HCT116 (cell line): ENCODE results near the gene EPS8. TPM values are rescaled to one million over a fixed set of nuclear protein-coding genes. Genes with fewer than 3 reads are reported as not detected.

ENCODE experiments used
- ATAC-seq: fragments of 200-7000 bp; cut with Tn5 transposase; 2 replicates; pipeline ENCODE4 v1.9.1; 2020; ENCODE audit warnings: mild to moderate bottlenecking, moderate library complexity
- BruUV-seq: library from RNA; stranded (reverse); fragments of 400-500 nt; replicated peaks from 2 replicates; lab custom pipeline; 2021; lab: Mats Ljungman, UMichigan
- CTCF ChIA-PET: fragments of 300-600 bp; sonication (Branson Sonifier 250); formaldehyde crosslinking; loops from one replicate; lab custom pipeline; 2021; ENCODE audit warnings: antibody characterized with exemption; lab: Charles Lee
- POLR2A ChIA-PET: fragments of 300-600, 350-600 bp; sonication (Branson Sonifier 250); formaldehyde crosslinking; loops from one replicate; lab custom pipeline; 2021; ENCODE audit warnings: antibody characterized with exemption; lab: Charles Lee
- RAD21 ChIA-PET, 2 experiments: fragments of 300-600 bp; sonication (Branson Sonifier 250); formaldehyde crosslinking; loops; one replicate each; lab custom pipeline; 2023; ENCODE audit warnings: low total read pairs in 2 of 2; ENCODE audit not compliant: uncharacterized antibody in 2 of 2, unreplicated experiment in 2 of 2, low non-redundant PET in 1 of 2; lab: Charles Lee
- DNase-seq: peaks from one replicate; pipeline ENCODE4 v3.0.0-alpha.2; 2010; ENCODE audit warnings: low read depth, low spot score
- H2AFZ ChIP-seq: fragments of 200-600 bp; shearing (Covaris generic), sonication (generic); 2 replicates; pipeline ENCODE4 v1.6.1; 2017; ENCODE audit warnings: low read depth, mixed run types, mixed read lengths, antibody characterized with exemption, low read length; ENCODE audit not compliant: poor library complexity, severe bottlenecking
- H3K27ac ChIP-seq: 2 replicates; pipeline ENCODE4 v1.5.1; 2012; ENCODE audit warnings: low read depth, low read length
- H3K27me3 ChIP-seq: fragments of 200-600 bp; sonication (generic); 2 replicates; pipeline ENCODE4 v1.6.1; 2016; ENCODE audit warnings: mixed run types, low read length, mixed read lengths; ENCODE audit not compliant: insufficient read depth
- H3K36me3 ChIP-seq, 2 experiments: fragments of 200-500 bp in 1 of 2; fragments of 200-600 bp in 1 of 2; sonication (Bioruptor generic) in 1 of 2; sonication (generic) in 1 of 2; 2 replicates each; pipeline versions ENCODE4 v1.5.1 to v1.6.1; 2014 to 2016; ENCODE audit warnings: low read length in 2 of 2, inconsistent platforms in 1 of 2, mixed read lengths in 1 of 2, mixed run types in 1 of 2; ENCODE audit not compliant: insufficient read depth in 2 of 2, control insufficient read depth in 1 of 2
- H3K4me1 ChIP-seq, 2 experiments: fragments of 200-600 bp in 1 of 2; sonication (generic) in 1 of 2; 2 replicates each; pipeline versions ENCODE4 v1.5.1 to v1.6.1; 2012 to 2017; ENCODE audit warnings: low read length in 2 of 2, inconsistent platforms in 1 of 2, mild to moderate bottlenecking in 1 of 2, mixed read lengths in 1 of 2, mixed run types in 1 of 2, moderate library complexity in 1 of 2; ENCODE audit not compliant: insufficient read depth in 2 of 2, control insufficient read depth in 1 of 2
- H3K4me2 ChIP-seq: fragments of 200-600 bp; sonication (generic); 2 replicates; pipeline ENCODE4 v1.6.1; 2017; ENCODE audit warnings: mixed run types, low read length, mixed read lengths
- H3K4me3 ChIP-seq, 2 experiments: fragments of 200-600 bp in 1 of 2; sonication (generic) in 1 of 2; replicated peaks in 1 of 2; 2 replicates each; pipeline ENCODE4 v1.5.1; 2011 to 2016; ENCODE audit warnings: low read length in 2 of 2, control low read depth in 1 of 2, low read depth in 1 of 2, mild to moderate bottlenecking in 1 of 2, mixed read lengths in 1 of 2, mixed run types in 1 of 2
- H3K79me2 ChIP-seq: fragments of 200-600 bp; sonication (generic); 2 replicates; pipeline ENCODE4 v1.6.1; 2017; ENCODE audit warnings: mild to moderate bottlenecking, mixed run types, low read length, moderate library complexity, mixed read lengths; ENCODE audit not compliant: insufficient read depth
- H3K9ac ChIP-seq: fragments of 200-600 bp; sonication (generic); 2 replicates; pipeline ENCODE4 v1.6.1; 2016; ENCODE audit warnings: low read length, mixed read lengths
- H3K9me2 ChIP-seq: fragments of 200-600 bp; sonication (generic), shearing (Covaris generic); 2 replicates; pipeline ENCODE4 v1.6.1; 2017; ENCODE audit warnings: mixed run types, mild to moderate bottlenecking, moderate library complexity; ENCODE audit not compliant: insufficient read depth
- H3K9me3 ChIP-seq, 2 experiments: fragments of 200-500 bp in 1 of 2; fragments of 200-600 bp in 1 of 2; sonication (Bioruptor generic) in 1 of 2; sonication (generic) in 1 of 2; 2 replicates each; pipeline ENCODE4 v1.6.1; 2014 to 2017; ENCODE audit warnings: low read length in 2 of 2, mixed read lengths in 2 of 2, inconsistent platforms in 1 of 2, low read depth in 1 of 2, mild to moderate bottlenecking in 1 of 2, mixed run types in 1 of 2, moderate library complexity in 1 of 2; ENCODE audit not compliant: control insufficient read depth in 1 of 2, insufficient read depth in 1 of 2
- H4K20me1 ChIP-seq: fragments of 200-600 bp; sonication (generic), shearing (Covaris generic); 2 replicates; pipeline ENCODE4 v1.6.1; 2017; ENCODE audit warnings: mixed run types, mild to moderate bottlenecking, moderate library complexity; ENCODE audit not compliant: insufficient read depth
- CBX3 ChIP-seq: IDR thresholded peaks from 2 replicates; pipeline ENCODE4 v1.6.1; 2012; ENCODE audit warnings: low read depth
- EGR1 ChIP-seq: IDR thresholded peaks from 2 replicates; pipeline ENCODE4 v1.6.1; 2012; ENCODE audit warnings: low read depth
- ELF1 ChIP-seq: IDR thresholded peaks from 2 replicates; pipeline ENCODE4 v1.6.1; 2012; ENCODE audit warnings: low read depth, borderline replicate concordance
- EZH2 ChIP-seq: fragments of 200-600 bp; sonication (generic); IDR thresholded peaks from 2 replicates; pipeline ENCODE4 v1.6.1; 2017; ENCODE audit warnings: antibody characterized with exemption, mixed run types
- EZH2phosphoT487 ChIP-seq: fragments of 200-600 bp; IDR thresholded peaks from 2 replicates; pipeline ENCODE4 v1.6.1; 2018; ENCODE audit warnings: antibody characterized with exemption, borderline replicate concordance
- FOSL1 ChIP-seq: IDR thresholded peaks from 2 replicates; pipeline ENCODE4 v1.6.1; 2012; ENCODE audit warnings: low read depth
- POLR2A ChIP-seq: IDR thresholded peaks from 2 replicates; pipeline ENCODE4 v1.7.0; 2011; ENCODE audit warnings: borderline replicate concordance; ENCODE audit not compliant: insufficient read depth, insufficient read length; ENCODE audit errors: extremely low read depth
- RAD21 ChIP-seq: IDR thresholded peaks from 2 replicates; pipeline ENCODE4 v1.6.1; 2012; ENCODE audit warnings: low read depth, mild to moderate bottlenecking
- SIN3A ChIP-seq: IDR thresholded peaks from 2 replicates; pipeline ENCODE4 v1.6.1; 2012; ENCODE audit warnings: low read depth
- SP1 ChIP-seq: IDR thresholded peaks from 2 replicates; pipeline ENCODE4 v1.6.1; 2012; ENCODE audit warnings: low read depth
- YY1 ChIP-seq: IDR thresholded peaks from 2 replicates; pipeline ENCODE4 v1.6.1; 2011; ENCODE audit warnings: low read length, low read depth, moderate library complexity, mild to moderate bottlenecking; ENCODE audit not compliant: insufficient replicate concordance; ENCODE audit errors: extremely low read depth
- ZBTB33 ChIP-seq: IDR thresholded peaks from 2 replicates; pipeline ENCODE4 v1.6.1; 2011; ENCODE audit warnings: mild to moderate bottlenecking, low read length, moderate library complexity; ENCODE audit not compliant: insufficient replicate concordance; ENCODE audit errors: extremely low read depth
- ZNF274 ChIP-seq: fragments of 200-500 bp; sonication (Bioruptor generic); IDR thresholded peaks from 2 replicates; pipeline ENCODE4 v1.6.1; 2014; ENCODE audit warnings: mild to moderate bottlenecking, low read depth, low read length, inconsistent platforms
- intact Hi-C: fragments of 100-400 bp; cut with micrococcal nuclease; formaldehyde crosslinking; loops from 2 replicates; pipeline ENCODE4 v1.10.0; 2022
- total RNA-seq: library from RNA; stranded (reverse); gene quantifications from one replicate; pipeline ENCODE4 v1.2.1, GENCODE V29; 2021; ENCODE audit not compliant: unreplicated experiment
- TF ChIP-seq, protein P1 (sequence below): IDR thresholded peaks from 2 replicates; pipeline ENCODE4 v1.6.1; 2012
- TF ChIP-seq, protein P2 (sequence below): IDR thresholded peaks from 2 replicates; pipeline ENCODE4 v1.6.1; 2012; ENCODE audit warnings: low read depth
- TF ChIP-seq, protein P3 (sequence below), 3 experiments: fragments of 200-600 bp in 1 of 3; sonication (generic) in 1 of 3; IDR thresholded peaks in 2 of 3; conservative IDR thresholded peaks in 1 of 3; 2 replicates each; pipeline ENCODE4 v1.5.1; 2012 to 2017; ENCODE audit warnings: low read depth in 2 of 3, low read length in 2 of 3, antibody characterized with exemption in 1 of 3, borderline replicate concordance in 1 of 3, control low read depth in 1 of 3, mild to moderate bottlenecking in 1 of 3, mixed read lengths in 1 of 3, mixed run types in 1 of 3, moderate library complexity in 1 of 3; ENCODE audit not compliant: insufficient read depth in 1 of 3

EPS8 gene
- total RNA-seq, 1 experiment from 2014 or later = 49.9 TPM

DNA sequence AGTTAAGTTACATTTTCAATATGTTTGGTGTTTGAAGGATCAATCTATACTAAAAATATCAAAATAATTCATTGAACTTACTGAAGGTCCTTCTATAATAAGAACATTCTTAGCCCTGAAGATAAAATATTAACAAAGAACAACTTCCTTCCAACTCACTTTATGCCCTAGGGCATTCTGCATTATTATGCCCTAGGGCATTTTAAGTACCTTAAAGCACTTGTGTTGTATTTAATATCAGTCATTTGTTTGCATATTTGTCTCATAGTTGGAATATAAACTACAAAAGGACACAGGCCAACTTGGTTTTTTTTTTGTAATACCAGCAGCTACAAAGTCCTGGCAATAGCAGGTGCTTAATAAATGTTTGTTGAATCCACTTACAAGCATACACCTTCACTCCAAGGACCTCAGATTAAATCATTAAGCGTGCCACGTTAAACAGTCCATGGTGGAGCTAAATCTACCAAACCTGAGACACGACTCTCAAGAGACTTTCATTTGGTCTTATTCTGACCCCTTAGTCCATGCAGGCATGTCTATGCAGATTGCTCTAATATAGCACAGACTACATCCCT lies 50.7 kb downstream of the EPS8 start:
- Histone ChIP-seq H2AFZ (no peak overlapping the region), H3K27ac (no peak overlapping the region), H4K20me1 (peaks cover 6% of the 10 kb centered on the region; the same call in 1 of the 2 replicates), H3K27me3 (no peaks in the 10 kb centered on the region), H3K4me1 (peaks cover 3 to 7% of the 10 kb centered on the region in 2 experiments; a peak in 3 of 4 replicates), H3K9ac (no peak overlapping the region), H3K4me3 (no peak overlapping the region), H3K79me2 (peaks cover 74% of the 10 kb centered on the region), H3K4me2 (no peak overlapping the region), H3K36me3 (no peaks in the 10 kb centered on the region), H3K9me2 (no peaks in the 10 kb centered on the region), H3K9me3 (no peaks in the 10 kb centered on the region)
- no peak for DNase-seq
- intact Hi-C loops = no loop called here
- no TSS peak for BruUV-seq
- TF ChIP-seq EGR1 (no peak), SIN3A (no peak), EZH2 (no peak), ZNF274 (no peak), EZH2phosphoT487 (no peak), YY1 (no peak), CBX3 (no peak), RAD21 (no peak), ELF1 (no peak), POLR2A (no peak), FOSL1 (no peak), ZBTB33 (no peak), SP1 (no peak)
- TF ChIP-seq, protein P1, sequence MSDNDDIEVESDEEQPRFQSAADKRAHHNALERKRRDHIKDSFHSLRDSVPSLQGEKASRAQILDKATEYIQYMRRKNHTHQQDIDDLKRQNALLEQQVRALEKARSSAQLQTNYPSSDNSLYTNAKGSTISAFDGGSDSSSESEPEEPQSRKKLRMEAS = no peak
- TF ChIP-seq, protein P2, sequence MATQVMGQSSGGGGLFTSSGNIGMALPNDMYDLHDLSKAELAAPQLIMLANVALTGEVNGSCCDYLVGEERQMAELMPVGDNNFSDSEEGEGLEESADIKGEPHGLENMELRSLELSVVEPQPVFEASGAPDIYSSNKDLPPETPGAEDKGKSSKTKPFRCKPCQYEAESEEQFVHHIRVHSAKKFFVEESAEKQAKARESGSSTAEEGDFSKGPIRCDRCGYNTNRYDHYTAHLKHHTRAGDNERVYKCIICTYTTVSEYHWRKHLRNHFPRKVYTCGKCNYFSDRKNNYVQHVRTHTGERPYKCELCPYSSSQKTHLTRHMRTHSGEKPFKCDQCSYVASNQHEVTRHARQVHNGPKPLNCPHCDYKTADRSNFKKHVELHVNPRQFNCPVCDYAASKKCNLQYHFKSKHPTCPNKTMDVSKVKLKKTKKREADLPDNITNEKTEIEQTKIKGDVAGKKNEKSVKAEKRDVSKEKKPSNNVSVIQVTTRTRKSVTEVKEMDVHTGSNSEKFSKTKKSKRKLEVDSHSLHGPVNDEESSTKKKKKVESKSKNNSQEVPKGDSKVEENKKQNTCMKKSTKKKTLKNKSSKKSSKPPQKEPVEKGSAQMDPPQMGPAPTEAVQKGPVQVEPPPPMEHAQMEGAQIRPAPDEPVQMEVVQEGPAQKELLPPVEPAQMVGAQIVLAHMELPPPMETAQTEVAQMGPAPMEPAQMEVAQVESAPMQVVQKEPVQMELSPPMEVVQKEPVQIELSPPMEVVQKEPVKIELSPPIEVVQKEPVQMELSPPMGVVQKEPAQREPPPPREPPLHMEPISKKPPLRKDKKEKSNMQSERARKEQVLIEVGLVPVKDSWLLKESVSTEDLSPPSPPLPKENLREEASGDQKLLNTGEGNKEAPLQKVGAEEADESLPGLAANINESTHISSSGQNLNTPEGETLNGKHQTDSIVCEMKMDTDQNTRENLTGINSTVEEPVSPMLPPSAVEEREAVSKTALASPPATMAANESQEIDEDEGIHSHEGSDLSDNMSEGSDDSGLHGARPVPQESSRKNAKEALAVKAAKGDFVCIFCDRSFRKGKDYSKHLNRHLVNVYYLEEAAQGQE = no peak
- TF ChIP-seq, protein P3, sequence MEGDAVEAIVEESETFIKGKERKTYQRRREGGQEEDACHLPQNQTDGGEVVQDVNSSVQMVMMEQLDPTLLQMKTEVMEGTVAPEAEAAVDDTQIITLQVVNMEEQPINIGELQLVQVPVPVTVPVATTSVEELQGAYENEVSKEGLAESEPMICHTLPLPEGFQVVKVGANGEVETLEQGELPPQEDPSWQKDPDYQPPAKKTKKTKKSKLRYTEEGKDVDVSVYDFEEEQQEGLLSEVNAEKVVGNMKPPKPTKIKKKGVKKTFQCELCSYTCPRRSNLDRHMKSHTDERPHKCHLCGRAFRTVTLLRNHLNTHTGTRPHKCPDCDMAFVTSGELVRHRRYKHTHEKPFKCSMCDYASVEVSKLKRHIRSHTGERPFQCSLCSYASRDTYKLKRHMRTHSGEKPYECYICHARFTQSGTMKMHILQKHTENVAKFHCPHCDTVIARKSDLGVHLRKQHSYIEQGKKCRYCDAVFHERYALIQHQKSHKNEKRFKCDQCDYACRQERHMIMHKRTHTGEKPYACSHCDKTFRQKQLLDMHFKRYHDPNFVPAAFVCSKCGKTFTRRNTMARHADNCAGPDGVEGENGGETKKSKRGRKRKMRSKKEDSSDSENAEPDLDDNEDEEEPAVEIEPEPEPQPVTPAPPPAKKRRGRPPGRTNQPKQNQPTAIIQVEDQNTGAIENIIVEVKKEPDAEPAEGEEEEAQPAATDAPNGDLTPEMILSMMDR (IDR thresholded peaks at IDR 0.05 in 2 of 3, conservative IDR thresholded peaks at IDR 0.05 in 1 of 3; ENCODE audit: borderline replicate concordance in 1 of 3, insufficient read depth in 1 of 3, low read depth in 2 of 3, low read length in 2 of 3) = no peak
- CTCF ChIA-PET = no interaction called here
- RAD21 ChIA-PET = interaction anchor here in 1 of 2 experiments (0.6 kb wide), 1 partner anchor 35 kb away, joined by 7 read pairs; no protein-coding TSS in a partner anchor
- ATAC-seq = no peak
- POLR2A ChIA-PET = interaction anchor here (1.0 kb wide), 1 partner anchor 50 kb away, joined by 3 read pairs; no protein-coding TSS in a partner anchor
